Measurements from ENCODE around the gene ATP11C. TPM values are rescaled to one million over a fixed set of nuclear protein-coding genes. Genes with fewer than 3 reads are reported as not detected.

ATP11C gene
- total RNA-seq, 1 experiment from 2014 or later = 34.9 TPM

GRCh38 chrX:139804482-139804881 is 128.4 kb downstream of the ATP11C start:
- no peak for DNase-seq (ENCODE audit: low spot score)

GRCh38 chrX:139803224-139803623 is 129.6 kb downstream of the ATP11C start:
- no peak for DNase-seq (ENCODE audit: low spot score)

- no peak for DNase-seq (ENCODE audit: low spot score)
Observed at GRCh38 chrX:139802048-139802447, 130.8 kb downstream of the ATP11C start.

- no peak for DNase-seq (ENCODE audit: low spot score)
Observed at GRCh38 chrX:139801397-139801813, 131.4 kb downstream of the ATP11C start.

GRCh38 chrX:139798701-139799100 is 134.2 kb downstream of the ATP11C start:
- DNase-seq (ENCODE audit: low spot score) = no peak

- DNase-seq (ENCODE audit: low spot score) = no peak
Observed at GRCh38 chrX:139795196-139795595, 137.7 kb downstream of the ATP11C start.

- no peak for DNase-seq (ENCODE audit: low spot score)
Observed at GRCh38 chrX:139787601-139788000, 145.3 kb downstream of the ATP11C start.

GRCh38 chrX:139784807-139785206 is 148.0 kb downstream of the ATP11C start:
- DNase-seq (ENCODE audit: low spot score) = no peak

- DNase-seq (ENCODE audit: low spot score) = no peak
Observed at GRCh38 chrX:139783959-139784358, 148.9 kb downstream of the ATP11C start.

GRCh38 chrX:139783030-139783429 is 149.8 kb downstream of the ATP11C start:
- no peak for DNase-seq (ENCODE audit: low spot score)

GRCh38 chrX:139776599-139776998 is 156.3 kb downstream of the ATP11C start:
- DNase-seq (ENCODE audit: low spot score) = no peak

GRCh38 chrX:139770366-139770765 is 162.5 kb downstream of the ATP11C start:
- DNase-seq (ENCODE audit: low spot score) = no peak

- no peak for DNase-seq (ENCODE audit: low spot score)
Observed at GRCh38 chrX:139766545-139766983, 166.3 kb downstream of the ATP11C start.

GRCh38 chrX:139762400-139763183 is 170.3 kb downstream of the ATP11C start:
- DNase-seq (ENCODE audit: low spot score) = no peak

GRCh38 chrX:139759637-139760036 is 173.2 kb downstream of the ATP11C start:
- DNase-seq (ENCODE audit: low spot score) = no peak

- DNase-seq (ENCODE audit: low spot score) = no peak
Observed at GRCh38 chrX:139758809-139759208, 174.0 kb downstream of the ATP11C start.

GRCh38 chrX:139758250-139758649 is 174.6 kb downstream of the ATP11C start:
- DNase-seq (ENCODE audit: low spot score) = no peak

GRCh38 chrX:139751053-139751452 is 181.8 kb downstream of the ATP11C start:
- DNase-seq (ENCODE audit: low spot score) = no peak

GRCh38 chrX:139750390-139750789 is 182.5 kb downstream of the ATP11C start:
- no peak for DNase-seq (ENCODE audit: low spot score)

- DNase-seq (ENCODE audit: low spot score) = peak; percentile 72
Observed at GRCh38 chrX:139739138-139739537, 193.7 kb downstream of the ATP11C start.

- DNase-seq (ENCODE audit: low spot score) = peak; percentile 15
Observed at GRCh38 chrX:139738581-139738980, 194.3 kb downstream of the ATP11C start.

- DNase-seq (ENCODE audit: low spot score) = no peak
Observed at GRCh38 chrX:139736151-139736550, 196.7 kb downstream of the ATP11C start.

- DNase-seq (ENCODE audit: low spot score) = no peak
Observed at GRCh38 chrX:139734996-139735395, 197.9 kb downstream of the ATP11C start.

GRCh38 chrX:139725720-139726119 is 207.1 kb downstream of the ATP11C start:
- DNase-seq (ENCODE audit: low spot score) = no peak

Data from H4 (cell line).